K562 (cell line): ENCODE measurements around the gene PTHLH. TPM values are rescaled to one million over a fixed set of nuclear protein-coding genes. Genes with fewer than 3 reads are reported as not detected.

Experiments
- ATAC-seq: fragments of 200-7000 bp; cut with Tn5 transposase; 3 replicates; pipeline ENCODE4 v1.9.1; 2020; ENCODE audit warnings: moderate library complexity
- BruUV-seq: library from RNA; stranded (reverse); fragments of 400-500 nt; replicated peaks from 2 replicates; lab custom pipeline; 2021; lab: Mats Ljungman, UMichigan
- CTCF ChIA-PET: fragments of 300-600 bp; formaldehyde crosslinking; extraction: SDS; loops from one replicate; lab custom pipeline; 2021; ENCODE audit warnings: low intra/inter-chr PET ratio; lab: Yijun Ruan, JAX
- POLR2A ChIA-PET: fragments of 300-600, 350-650 bp; sonication (Branson Sonifier 250); formaldehyde crosslinking; extraction: SDS; loops from one replicate; lab custom pipeline; 2021; ENCODE audit warnings: antibody characterized with exemption, inconsistent platforms; lab: Yijun Ruan, JAX
- DNase-seq, 4 experiments: peaks; one replicate each; pipeline versions ENCODE4 v3.0.0 to v3.0.0-alpha.2; 2011 to 2018; ENCODE audit warnings: low spot score in 3 of 4, mixed read lengths in 3 of 4; ENCODE audit errors: extremely low read depth in 1 of 4
- FAIRE-seq: peaks from 2 replicates; lab custom pipeline; 2011; peaks lifted over from hg19 to GRCh38; lab: Jason Lieb, UNC
- H2AFZ ChIP-seq: 2 replicates; pipeline ENCODE4 v1.6.0; 2011; ENCODE audit warnings: low read depth, low read length, control low read depth, inconsistent platforms
- H3K27ac ChIP-seq: fragments of 200-600 bp; 3 replicates; pipeline ENCODE4 v1.8.0; 2011; ENCODE audit warnings: low read depth, mild to moderate bottlenecking, control low read depth, inconsistent platforms, low read length, moderate library complexity, mixed read lengths; ENCODE audit errors: extremely low read depth
- H3K27me3 ChIP-seq, 2 experiments: fragments of 300-600 bp in 1 of 2; 2 replicates in 1 of 2; 3 replicates in 1 of 2; pipeline versions ENCODE4 v1.6.0 to v1.8.0; 2011; ENCODE audit warnings: inconsistent platforms in 2 of 2, low read length in 2 of 2, mild to moderate bottlenecking in 1 of 2, mixed read lengths in 1 of 2, moderate library complexity in 1 of 2; ENCODE audit not compliant: control insufficient read depth in 2 of 2, insufficient read depth in 2 of 2
- H3K36me3 ChIP-seq: fragments of 300-600 bp; 3 replicates; pipeline ENCODE4 v1.8.0; 2011; ENCODE audit warnings: mild to moderate bottlenecking, low read length, inconsistent platforms; ENCODE audit not compliant: control insufficient read depth, insufficient read depth
- H3K4me1 ChIP-seq, 2 experiments: fragments of 200-600 bp in 1 of 2; replicated peaks in 1 of 2; 2 replicates in 1 of 2; 3 replicates in 1 of 2; pipeline versions ENCODE4 v1.5.1 to v1.8.0; 2011; ENCODE audit warnings: inconsistent platforms in 2 of 2, low read length in 2 of 2, mild to moderate bottlenecking in 1 of 2, mixed read lengths in 1 of 2, moderate library complexity in 1 of 2; ENCODE audit not compliant: control insufficient read depth in 2 of 2, insufficient read depth in 2 of 2
- H3K4me2 ChIP-seq: 2 replicates; pipeline ENCODE4 v1.6.1; 2011; ENCODE audit warnings: low read length, control low read depth, inconsistent platforms, mixed read lengths; ENCODE audit not compliant: insufficient read depth
- H3K4me3 ChIP-seq: fragments of 200-600 bp; sonication (generic), shearing (Covaris generic); 2 replicates; pipeline ENCODE4 v1.5.1; 2016; ENCODE audit warnings: control low read depth, inconsistent platforms
- H3K79me2 ChIP-seq: fragments of 200-600 bp; 3 replicates; pipeline ENCODE4 v1.8.0; 2011; ENCODE audit warnings: low read length, inconsistent platforms; ENCODE audit not compliant: control insufficient read depth, insufficient read depth
- H3K9ac ChIP-seq, 2 experiments: 2 replicates each; pipeline versions ENCODE4 v1.6.0 to v1.6.1; 2011; ENCODE audit warnings: low read depth in 2 of 2, low read length in 2 of 2, control low read depth in 1 of 2, inconsistent platforms in 1 of 2, mild to moderate bottlenecking in 1 of 2, mixed read lengths in 1 of 2; ENCODE audit not compliant: insufficient read depth in 1 of 2
- H3K9me1 ChIP-seq: one replicate; pipeline ENCODE4 v1.6.0; 2011; ENCODE audit warnings: inconsistent platforms, mild to moderate bottlenecking, low read length, moderate library complexity; ENCODE audit not compliant: control insufficient read depth, insufficient read depth
- H3K9me3 ChIP-seq: replicated peaks from 2 replicates; pipeline ENCODE4 v1.5.1; 2011; ENCODE audit warnings: low read depth, low read length, inconsistent platforms; ENCODE audit not compliant: control insufficient read depth, insufficient read depth
- H4K20me1 ChIP-seq: replicated peaks from 2 replicates; pipeline ENCODE4 v1.6.1; 2011; ENCODE audit warnings: low read length, inconsistent platforms, mixed read lengths; ENCODE audit not compliant: control insufficient read depth, insufficient read depth
- EZH2 ChIP-seq: IDR thresholded peaks from 2 replicates; pipeline ENCODE4 v1.6.1; 2012; ENCODE audit warnings: low read depth, mild to moderate bottlenecking, inconsistent platforms, low read length, borderline replicate concordance
- FOXJ2 ChIP-seq: fragments of 200-800 bp; sonication (Bioruptor generic); IDR thresholded peaks from 2 replicates; pipeline ENCODE4 v1.6.1; 2016; ENCODE audit warnings: missing genetic modification characterization, missing compliant biosample characterization
- JUND ChIP-seq, 2 experiments: IDR thresholded peaks; 2 replicates in 1 of 2; 3 replicates in 1 of 2; pipeline ENCODE4 v1.6.1; 2011; ENCODE audit warnings: borderline replicate concordance in 2 of 2, low read depth in 2 of 2, low read length in 2 of 2, improper control_type of control experiment in 1 of 2, missing biosample characterization in 1 of 2, missing genetic modification characterization in 1 of 2, missing genetic modification reagents in 1 of 2
- KDM4B ChIP-seq, 2 experiments: fragments of 450-650 bp in 1 of 2; sonication (generic) in 1 of 2; IDR thresholded peaks; 2 replicates each; pipeline ENCODE4 v1.6.1; 2016 to 2017; ENCODE audit warnings: borderline replicate concordance in 2 of 2, antibody characterized with exemption in 1 of 2, low read depth in 1 of 2, mild to moderate bottlenecking in 1 of 2
- LCOR ChIP-seq: sonication (generic); formaldehyde crosslinking; IDR thresholded peaks from 2 replicates; pipeline ENCODE4 v1.8.0; 2022; ENCODE audit warnings: mild to moderate bottlenecking, missing genetic modification reagents
- MAFG ChIP-seq: fragments of 450-650 bp; conservative IDR thresholded peaks from 2 replicates; pipeline ENCODE4 v1.6.1; 2016; ENCODE audit warnings: missing genetic modification characterization, missing compliant biosample characterization
- MAZ ChIP-seq, 2 experiments: fragments of 450-650 bp in 1 of 2; sonication (generic) in 1 of 2; formaldehyde crosslinking; IDR thresholded peaks in 1 of 2; conservative IDR thresholded peaks in 1 of 2; 2 replicates each; pipeline versions ENCODE4 v1.4.0 to v1.5.0; 2020; ENCODE audit warnings: mild to moderate bottlenecking in 1 of 2, missing genetic modification reagents in 1 of 2
- MEIS2 ChIP-seq: fragments of 450-650 bp; IDR thresholded peaks from 2 replicates; pipeline ENCODE4 v1.6.1; 2014; ENCODE audit warnings: mild to moderate bottlenecking; ENCODE audit not compliant: partially characterized antibody
- NR2C2 ChIP-seq, 2 experiments: fragments of 200-800 bp in 1 of 2; sonication (Bioruptor generic) in 1 of 2; sonication (generic) in 1 of 2; formaldehyde crosslinking in 1 of 2; IDR thresholded peaks; 2 replicates each; pipeline versions ENCODE4 v1.6.1 to v1.8.0; 2016 to 2022; ENCODE audit warnings: mild to moderate bottlenecking in 1 of 2, missing compliant biosample characterization in 1 of 2, missing genetic modification characterization in 1 of 2, missing genetic modification reagents in 1 of 2
- RAD21 ChIP-seq, 2 experiments: fragments of 250-450 bp in 1 of 2; fragments of 450-650 bp in 1 of 2; sonication (Bioruptor Pico) in 1 of 2; formaldehyde crosslinking in 1 of 2; IDR thresholded peaks in 1 of 2; conservative IDR thresholded peaks in 1 of 2; 2 replicates each; pipeline versions ENCODE4 v1.4.0 to v1.8.0; 2020 to 2022; ENCODE audit warnings: mild to moderate bottlenecking in 2 of 2, moderate library complexity in 1 of 2
- SLC30A9 ChIP-seq: fragments of 250-450 bp; sonication (Bioruptor Pico); IDR thresholded peaks from 2 replicates; pipeline ENCODE4 v1.8.0; 2022; ENCODE audit warnings: mild to moderate bottlenecking, moderate library complexity
- SNRNP70 ChIP-seq: fragments of 200-400 bp; formaldehyde crosslinking; optimal IDR thresholded peaks from 2 replicates; pipeline ENCODE3; 2017; ENCODE audit warnings: low read depth, low read length
- SP2 ChIP-seq: IDR thresholded peaks from 2 replicates; pipeline ENCODE4 v1.6.1; 2011; ENCODE audit warnings: mild to moderate bottlenecking, low read depth, low read length, moderate library complexity; ENCODE audit not compliant: poor library complexity, severe bottlenecking; ENCODE audit errors: extremely low read depth
- ZNF445 ChIP-seq: fragments of 250-450 bp; sonication (Bioruptor Pico); IDR thresholded peaks from 2 replicates; pipeline ENCODE4 v1.4.0; 2020; ENCODE audit warnings: low read depth, mild to moderate bottlenecking, moderate library complexity
- ZNF785 ChIP-seq: fragments of 250-450 bp; sonication (Bioruptor Pico); IDR thresholded peaks from 2 replicates; pipeline ENCODE4 v1.4.0; 2020; ENCODE audit warnings: mild to moderate bottlenecking
- WGBS: fragments of 100-300 bp; shearing (Covaris generic); methylation state at CpG from one replicate; pipeline ENCODE4 v1.1.6; 2016; ENCODE audit warnings: low coverage, mixed read lengths; ENCODE audit not compliant: insufficient coverage; ENCODE audit errors: missing lambda C conversion rate; 5-methylcytosine and 5-hydroxymethylcytosine counted together
- in situ Hi-C: fragments of 300-500 bp; cut with MboI; formaldehyde crosslinking; loops from 4 replicates; pipeline ENCODE4 v1.15.0; 2018; ENCODE audit warnings: inconsistent platforms, mixed read lengths
- intact Hi-C: fragments of 100-400 bp; cut with micrococcal nuclease; formaldehyde crosslinking; loops from 2 replicates; pipeline ENCODE4 v1.14.2; 2022
- polyA plus RNA-seq, 8 experiments: library from polyadenylated mRNA; depleted of rRNA in 4 of 8; stranded (reverse) in 5 of 8; unstranded in 3 of 8; fragments of >200 nt; fragmentation: Nextera tagmentation in 2 of 8; fragmentation: Illumina TruSeq in 1 of 8; extraction: Ambion mirVana in 2 of 8; extraction: Trizol in 1 of 8; gene quantifications; 2 replicates each; pipeline versions ENCODE4 v1.2.1 to v1.2.3, GENCODE V29; 2011 to 2014; ENCODE audit warnings: inconsistent platforms in 1 of 8, missing spikeins in 1 of 8
- total RNA-seq, 7 experiments: library from RNA; depleted of rRNA in 6 of 7; stranded (reverse); fragments of >200 nt in 6 of 7; fragmentation: Illumina TruSeq in 2 of 7; extraction: Trizol in 2 of 7; gene quantifications; 2 replicates each; pipeline versions ENCODE4 v1.2.1 to v1.2.3, GENCODE V29; 2011 to 2021; ENCODE audit warnings: low replicate concordance in 1 of 7
- TF ChIP-seq, protein P1 (sequence below): fragments of 250-450 bp; sonication (Bioruptor Pico); IDR thresholded peaks from 2 replicates; pipeline ENCODE4 v1.5.0; 2020; ENCODE audit warnings: mild to moderate bottlenecking
- TF ChIP-seq, protein P2 (sequence below): fragments of 250-450 bp; sonication (Bioruptor Pico); IDR thresholded peaks from 2 replicates; pipeline ENCODE4 v1.8.0; 2021; ENCODE audit warnings: moderate library complexity, mild to moderate bottlenecking, inconsistent platforms

Gene PTHLH
- total and polyA plus RNA-seq, 9 of the 15 experiments (the other 6 are each of a cell fraction or from before 2014, with no cell fraction given): 0.14 to 2.5 (median 0.74) TPM

DNA sequence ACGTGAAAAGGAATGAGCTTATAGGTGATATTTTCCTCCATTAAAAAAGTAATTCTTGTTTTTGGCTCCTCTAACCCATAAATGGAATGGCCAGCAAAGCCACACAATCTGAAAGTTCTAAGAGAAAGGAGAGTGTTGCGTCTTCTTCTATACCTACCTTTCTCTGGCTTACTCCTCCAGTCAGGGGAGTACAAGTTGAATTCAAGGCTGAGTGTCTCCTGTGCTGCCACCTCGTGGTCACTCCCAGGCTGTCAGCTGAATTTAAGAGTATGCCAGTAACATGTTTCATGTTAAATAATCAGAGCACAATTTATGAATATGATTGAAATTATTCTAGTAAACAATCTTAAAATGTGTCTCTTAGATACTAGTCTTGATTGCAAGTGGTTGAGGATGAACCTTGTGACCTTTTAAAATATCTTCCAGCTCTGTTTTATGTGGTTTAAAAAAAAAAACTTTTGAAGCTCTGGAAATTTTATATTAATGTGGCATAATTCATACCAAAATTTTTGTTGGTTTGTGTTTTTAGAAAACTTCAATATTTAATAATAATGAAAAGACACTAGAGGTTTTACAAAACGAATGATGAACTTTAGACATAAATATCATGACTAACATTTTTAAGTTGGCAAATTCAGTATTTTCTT is 31.7 kb downstream of the PTHLH start:
- Histone ChIP-seq H3K9me1 (no peaks in the 10 kb centered on the region), H3K4me1 (no peaks in the 10 kb centered on the region), H3K9ac (no peak overlapping the region), H3K9me3 (no peaks in the 10 kb centered on the region), H3K4me2 (no peak overlapping the region), H3K36me3 (no peaks in the 10 kb centered on the region), H3K27me3 (no peaks in the 10 kb centered on the region), H2AFZ (peak overlapping the region; percentile 60), H3K79me2 (no peaks in the 10 kb centered on the region), H3K4me3 (no peak overlapping the region), H3K27ac (no peak overlapping the region), H4K20me1 (no peaks in the 10 kb centered on the region)
- ChIA-PET POLR2A (interaction anchor here (0.9 to 1.4 kb wide), 4 partner anchors 135 to 209 kb away, joined by 3 read pairs; no protein-coding TSS in a partner anchor), CTCF (interaction anchor here (1.8 kb wide), 1 partner anchor 207 kb away, joined by 20 read pairs; no protein-coding TSS in a partner anchor)
- DNase-seq: peak; percentile 60 to 87 (median 64)
- in situ Hi-C loops: no loop called here
- BruUV-seq: no TSS peak
- WGBS: 17% methylated on average over 4 of the region's 4 CpGs
- ATAC-seq: peak; percentile 96
- intact Hi-C loops: loop anchor here (1.0 to 10.0 kb wide), 2 partner anchors 96 to 208 kb away; no protein-coding TSS in a partner anchor
- peak; percentile 91 for FAIRE-seq
- TF ChIP-seq SLC30A9 (CRISPR knock-in tag): no peak
- TF ChIP-seq FOXJ2: no peak
- no peak for TF ChIP-seq EZH2
- no peak for TF ChIP-seq SP2
- no peak for TF ChIP-seq MAFG (tag)
- no peak for TF ChIP-seq SNRNP70
- TF ChIP-seq ZNF445 (CRISPR knock-in tag): no peak
- TF ChIP-seq MAZ (CRISPR knock-in tag; conservative IDR thresholded peaks at IDR 0.05 in 1 of 2, IDR thresholded peaks at IDR 0.05 in 1 of 2): 0 out of 4 replicates have a peak, but pooled peaks of 1 of the 2 experiments have one; percentile 42
- TF ChIP-seq NR2C2 (CRISPR knock-in tag; IDR thresholded peaks at IDR 0.05): no peak
- TF ChIP-seq NR2C2 (tag; IDR thresholded peaks at IDR 0.05): no peak
- TF ChIP-seq MEIS2: peak; percentile 3
- TF ChIP-seq KDM4B (IDR thresholded peaks at IDR 0.05; ENCODE audit: borderline replicate concordance in 2 of 2, low read depth in 1 of 2): no peak
- TF ChIP-seq, protein P1, sequence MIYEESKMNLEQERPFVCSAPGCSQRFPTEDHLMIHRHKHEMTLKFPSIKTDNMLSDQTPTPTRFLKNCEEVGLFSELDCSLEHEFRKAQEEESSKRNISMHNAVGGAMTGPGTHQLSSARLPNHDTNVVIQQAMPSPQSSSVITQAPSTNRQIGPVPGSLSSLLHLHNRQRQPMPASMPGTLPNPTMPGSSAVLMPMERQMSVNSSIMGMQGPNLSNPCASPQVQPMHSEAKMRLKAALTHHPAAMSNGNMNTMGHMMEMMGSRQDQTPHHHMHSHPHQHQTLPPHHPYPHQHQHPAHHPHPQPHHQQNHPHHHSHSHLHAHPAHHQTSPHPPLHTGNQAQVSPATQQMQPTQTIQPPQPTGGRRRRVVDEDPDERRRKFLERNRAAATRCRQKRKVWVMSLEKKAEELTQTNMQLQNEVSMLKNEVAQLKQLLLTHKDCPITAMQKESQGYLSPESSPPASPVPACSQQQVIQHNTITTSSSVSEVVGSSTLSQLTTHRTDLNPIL: no peak
- TF ChIP-seq ZNF785: no peak
- TF ChIP-seq RAD21 (CRISPR knock-in tag; conservative IDR thresholded peaks at IDR 0.05 in 1 of 2, IDR thresholded peaks at IDR 0.05 in 1 of 2): peak; percentile 90 to 93
- TF ChIP-seq, protein P2, sequence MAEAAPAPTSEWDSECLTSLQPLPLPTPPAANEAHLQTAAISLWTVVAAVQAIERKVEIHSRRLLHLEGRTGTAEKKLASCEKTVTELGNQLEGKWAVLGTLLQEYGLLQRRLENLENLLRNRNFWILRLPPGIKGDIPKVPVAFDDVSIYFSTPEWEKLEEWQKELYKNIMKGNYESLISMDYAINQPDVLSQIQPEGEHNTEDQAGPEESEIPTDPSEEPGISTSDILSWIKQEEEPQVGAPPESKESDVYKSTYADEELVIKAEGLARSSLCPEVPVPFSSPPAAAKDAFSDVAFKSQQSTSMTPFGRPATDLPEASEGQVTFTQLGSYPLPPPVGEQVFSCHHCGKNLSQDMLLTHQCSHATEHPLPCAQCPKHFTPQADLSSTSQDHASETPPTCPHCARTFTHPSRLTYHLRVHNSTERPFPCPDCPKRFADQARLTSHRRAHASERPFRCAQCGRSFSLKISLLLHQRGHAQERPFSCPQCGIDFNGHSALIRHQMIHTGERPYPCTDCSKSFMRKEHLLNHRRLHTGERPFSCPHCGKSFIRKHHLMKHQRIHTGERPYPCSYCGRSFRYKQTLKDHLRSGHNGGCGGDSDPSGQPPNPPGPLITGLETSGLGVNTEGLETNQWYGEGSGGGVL (CRISPR knock-in tag): no peak
- peak; percentile 22; the same call in 1 of the 2 replicates for TF ChIP-seq JUND (IDR thresholded peaks at IDR 0.05; ENCODE audit: borderline replicate concordance, low read depth, low read length)
- no peak for TF ChIP-seq JUND (tag; IDR thresholded peaks at IDR 0.05; ENCODE audit: borderline replicate concordance, low read depth, low read length)
- 0 out of 2 replicates have a peak, but pooled peaks have one; percentile 34 for TF ChIP-seq LCOR (CRISPR knock-in tag)
